Muscle of arm (tissue), 12 donors: Measurements from ENCODE around the gene TSNAXIP1. TPM values are rescaled to one million over a fixed set of nuclear protein-coding genes. Genes with fewer than 3 reads are reported as not detected.
A peak's percentile ranks its signal among the peaks of the same experiment; 100 is the strongest.
"Not testable (repeated sequence)": the region's sequence is repeated elsewhere in the genome, so short reads cannot be mapped to it uniquely, and the experiment has no call there.

Experiments
- DNase-seq: peaks from one replicate; pipeline ENCODE4 v3.0.0-alpha.2; 2013
- polyA plus RNA-seq, 12 donors: library from polyadenylated mRNA; unstranded; fragments of 120-200 nt; gene quantifications; one replicate each; pipeline ENCODE4 v1.2.1, GENCODE V29; 2013; ENCODE audit not compliant: insufficient read length in 12 of 12

The TSNAXIP1 gene
- polyA plus RNA-seq, 12 donors = 0.83 to 5.0 (median 1.3) TPM; not detected in 2

- no peak for DNase-seq
Measured at GRCh38 chr16:67857547-67858233, 51.0 kb downstream of the TSNAXIP1 start.

DNA sequence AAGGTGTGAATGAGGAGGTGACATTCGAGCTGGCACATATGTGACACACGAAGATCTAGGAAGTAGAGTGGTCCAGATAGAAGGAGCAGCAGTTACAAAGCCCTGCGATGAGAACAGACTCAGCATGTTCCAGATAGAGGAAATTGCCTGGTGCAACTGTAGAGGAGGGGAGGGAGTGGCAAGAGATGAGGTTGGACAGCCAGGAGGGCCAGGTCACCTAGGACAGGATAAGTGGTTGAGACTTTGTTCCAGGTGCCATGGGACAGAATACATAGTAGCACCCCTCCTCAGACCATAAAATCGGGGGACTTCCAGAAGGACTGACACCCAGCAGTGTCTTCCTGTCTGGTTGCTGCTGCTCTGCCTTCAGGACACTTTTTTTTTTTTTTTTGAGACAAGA is 51.8 kb downstream of the TSNAXIP1 start:
- DNase-seq = no peak

DNA sequence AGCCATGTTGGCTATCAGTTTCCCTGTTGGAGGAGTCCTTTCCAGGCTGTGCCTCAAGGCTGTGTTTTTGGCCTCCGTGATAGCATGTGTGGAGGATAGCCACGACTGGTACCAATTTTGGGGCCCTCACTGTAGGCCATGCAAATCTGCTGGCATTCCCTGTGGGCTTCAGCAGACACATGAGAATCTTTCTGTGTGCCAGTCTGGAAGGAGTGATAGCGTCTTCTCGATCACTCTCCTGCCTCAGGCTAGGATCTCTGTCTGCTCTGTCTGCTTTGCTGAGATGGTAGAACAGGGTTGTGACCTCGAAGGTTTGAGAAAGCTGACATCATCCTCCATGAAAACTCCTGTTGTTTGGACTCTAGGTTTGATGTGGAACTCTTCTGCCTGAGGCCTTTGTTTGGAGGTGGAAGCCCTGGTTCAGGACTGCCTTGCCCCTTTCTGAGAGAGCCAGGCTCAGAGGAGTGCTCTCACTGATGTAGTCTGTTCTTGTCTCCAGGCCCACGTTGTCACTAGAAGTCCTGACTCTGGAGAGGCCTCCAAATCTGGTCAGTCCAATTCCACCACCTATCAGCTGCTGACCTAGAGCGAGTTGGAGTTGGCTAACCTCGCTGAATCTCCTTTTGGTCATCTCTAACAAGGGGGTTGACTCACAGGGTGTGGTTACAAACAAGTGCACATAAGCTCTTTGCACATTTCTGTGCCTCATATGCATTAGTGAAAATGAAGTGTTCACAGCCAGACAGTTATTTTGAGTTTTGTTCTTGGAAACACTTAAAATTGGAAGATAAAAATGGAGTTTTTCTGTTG is 54.1 kb downstream of the TSNAXIP1 start:
- DNase-seq = no peak

GRCh38 chr16:67861877-67862276 is 55.2 kb downstream of the TSNAXIP1 start:
- DNase-seq = no peak

DNA sequence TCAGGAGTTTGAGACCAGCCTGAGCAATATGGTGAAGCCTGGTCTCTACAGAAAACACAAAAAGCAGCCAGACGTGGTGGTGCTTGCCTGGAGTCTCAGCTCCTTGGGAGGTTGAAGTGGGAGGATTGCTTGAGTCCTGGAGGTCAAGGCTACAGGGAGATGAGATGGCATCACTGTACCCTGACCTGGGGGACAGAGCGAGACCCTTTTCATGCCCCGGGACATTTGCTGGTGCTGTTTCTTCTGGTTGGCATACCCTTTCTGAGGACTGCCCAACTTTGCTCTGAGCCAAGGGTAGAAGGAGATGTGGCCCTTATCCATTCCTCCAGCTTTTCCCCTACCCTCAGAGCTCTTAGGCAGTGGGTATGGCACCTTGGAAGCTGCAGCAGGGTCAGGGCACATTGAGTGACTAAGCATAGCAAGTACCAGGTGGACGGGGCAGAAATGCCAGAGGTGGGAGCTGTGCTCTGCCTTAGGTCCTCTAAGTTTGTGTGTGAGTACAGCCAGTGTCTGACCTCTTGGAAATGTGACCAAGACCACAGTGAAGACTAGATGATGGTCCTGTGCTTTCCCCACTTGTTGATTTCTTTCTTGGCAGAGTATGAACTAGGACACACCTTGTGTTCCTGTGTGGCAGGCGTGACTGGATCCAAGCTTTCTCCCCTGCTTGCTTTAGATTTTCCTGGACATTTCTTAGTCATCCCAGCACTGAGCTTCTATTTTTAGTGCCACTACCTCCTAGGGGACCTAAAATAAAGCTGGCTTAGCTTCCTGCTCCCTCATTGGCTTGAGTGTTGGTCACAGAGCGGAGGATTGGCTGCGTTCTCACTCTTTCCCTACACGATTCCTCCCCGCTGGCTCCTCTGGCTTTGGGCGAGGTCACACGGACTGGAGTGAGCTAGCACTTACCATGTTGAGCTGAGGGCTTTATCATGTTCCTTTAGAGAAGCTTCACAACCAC is 56.2 kb downstream of the TSNAXIP1 start:
- DNase-seq = peak; percentile 76

DNA sequence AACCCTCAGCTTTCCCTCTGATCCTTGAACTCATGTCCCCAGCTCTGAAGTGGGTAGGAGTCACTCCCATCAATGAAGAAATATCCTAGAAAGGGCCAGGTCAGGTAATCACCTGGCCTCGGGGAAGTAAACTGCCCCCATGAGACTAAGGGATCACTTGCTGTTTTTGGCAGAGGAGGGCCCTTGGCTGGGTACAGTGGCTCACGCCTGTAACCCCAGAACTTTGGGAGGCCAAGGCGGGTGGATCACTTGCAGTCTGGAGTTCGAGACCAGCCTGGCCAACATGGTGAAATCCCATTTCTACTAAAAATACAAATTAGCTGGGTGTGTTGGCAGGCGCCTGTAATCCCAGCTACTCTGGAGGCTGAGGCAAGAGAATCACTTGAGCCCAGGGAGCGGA is 57.4 kb downstream of the TSNAXIP1 start:
- DNase-seq = not testable (repeated sequence)

- DNase-seq = no peak
Measured at GRCh38 chr16:67864594-67864993, 57.9 kb downstream of the TSNAXIP1 start.

DNA sequence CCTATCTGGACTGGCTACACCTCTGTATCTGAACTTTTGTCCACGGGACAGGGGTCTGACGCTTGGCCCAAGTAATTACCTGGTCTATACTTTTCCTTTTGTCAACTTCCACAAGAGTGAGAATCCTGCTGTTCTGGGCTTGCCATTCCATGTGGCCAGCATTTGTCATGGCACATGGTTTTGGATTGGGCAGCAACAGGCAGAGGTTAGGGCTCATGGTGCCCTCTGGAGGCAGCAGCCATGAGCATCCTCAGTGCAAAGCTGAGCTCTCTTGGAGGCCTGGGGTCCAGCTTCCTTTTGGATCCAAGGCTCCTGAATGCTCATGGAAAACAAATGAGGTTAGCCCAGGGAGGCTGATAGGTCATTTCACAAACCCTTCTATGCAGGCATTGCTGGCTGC is 58.6 kb downstream of the TSNAXIP1 start:
- DNase-seq = no peak

DNA sequence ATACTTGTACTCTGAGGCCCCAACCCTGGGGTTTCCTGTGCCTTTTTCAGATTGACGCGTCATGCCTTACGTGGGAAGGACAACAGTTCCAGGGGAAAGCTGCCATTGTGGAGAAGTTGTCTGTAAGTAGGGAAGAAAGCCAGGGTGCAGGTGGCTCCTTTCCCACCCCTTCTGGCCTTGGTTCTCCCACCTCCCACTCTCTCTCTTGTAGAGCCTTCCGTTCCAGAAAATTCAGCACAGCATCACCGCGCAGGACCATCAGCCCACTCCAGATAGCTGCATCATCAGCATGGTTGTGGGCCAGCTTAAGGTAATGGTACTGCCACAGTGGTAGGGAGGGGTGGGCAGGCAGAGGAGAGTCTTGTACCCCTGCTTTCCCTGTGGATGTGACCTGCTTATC is 61.6 kb downstream of the TSNAXIP1 start:
- no peak for DNase-seq

DNA sequence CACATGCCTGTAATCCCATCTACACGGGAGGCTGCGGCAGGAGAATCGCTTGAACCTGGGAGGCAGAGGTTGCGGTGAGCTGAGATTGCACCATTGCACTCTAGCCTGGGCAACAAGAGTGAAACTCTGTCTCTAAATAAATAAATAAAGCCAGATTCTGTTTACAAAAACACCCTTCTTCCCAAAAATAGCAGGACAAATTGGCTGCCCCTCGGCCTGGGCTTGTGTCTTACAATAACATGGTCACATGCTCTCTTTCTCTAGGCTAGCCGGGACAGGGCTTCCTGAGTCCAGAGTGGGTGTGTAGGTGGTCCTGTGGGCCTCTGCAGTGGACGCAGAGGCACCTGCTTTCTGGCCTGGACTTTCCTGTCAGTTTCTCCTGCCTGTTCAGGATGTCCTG is 63.0 kb downstream of the TSNAXIP1 start:
- no peak for DNase-seq

DNA sequence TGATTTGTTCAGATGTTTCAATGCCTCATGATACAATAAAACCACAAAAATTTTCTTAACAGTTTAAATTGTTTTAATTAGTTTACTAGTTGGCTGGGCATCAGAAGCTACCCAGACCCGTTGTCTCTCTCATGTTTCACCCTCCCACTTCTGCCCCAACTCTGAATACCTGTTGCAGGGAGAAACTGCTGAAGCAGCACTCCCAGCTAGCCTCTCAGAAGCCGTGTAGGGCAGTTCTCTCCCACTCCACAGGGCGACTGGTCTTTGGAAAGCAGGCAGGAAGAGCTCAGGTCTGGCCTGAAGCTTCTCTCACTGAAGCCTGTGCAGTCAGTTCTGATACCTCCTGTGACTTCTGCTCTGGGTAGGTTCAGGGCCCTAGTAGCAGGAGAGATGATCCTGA is 64.6 kb downstream of the TSNAXIP1 start:
- no peak for DNase-seq

GRCh38 chr16:67872131-67872630 is 65.5 kb downstream of the TSNAXIP1 start:
- DNase-seq = no peak

DNA sequence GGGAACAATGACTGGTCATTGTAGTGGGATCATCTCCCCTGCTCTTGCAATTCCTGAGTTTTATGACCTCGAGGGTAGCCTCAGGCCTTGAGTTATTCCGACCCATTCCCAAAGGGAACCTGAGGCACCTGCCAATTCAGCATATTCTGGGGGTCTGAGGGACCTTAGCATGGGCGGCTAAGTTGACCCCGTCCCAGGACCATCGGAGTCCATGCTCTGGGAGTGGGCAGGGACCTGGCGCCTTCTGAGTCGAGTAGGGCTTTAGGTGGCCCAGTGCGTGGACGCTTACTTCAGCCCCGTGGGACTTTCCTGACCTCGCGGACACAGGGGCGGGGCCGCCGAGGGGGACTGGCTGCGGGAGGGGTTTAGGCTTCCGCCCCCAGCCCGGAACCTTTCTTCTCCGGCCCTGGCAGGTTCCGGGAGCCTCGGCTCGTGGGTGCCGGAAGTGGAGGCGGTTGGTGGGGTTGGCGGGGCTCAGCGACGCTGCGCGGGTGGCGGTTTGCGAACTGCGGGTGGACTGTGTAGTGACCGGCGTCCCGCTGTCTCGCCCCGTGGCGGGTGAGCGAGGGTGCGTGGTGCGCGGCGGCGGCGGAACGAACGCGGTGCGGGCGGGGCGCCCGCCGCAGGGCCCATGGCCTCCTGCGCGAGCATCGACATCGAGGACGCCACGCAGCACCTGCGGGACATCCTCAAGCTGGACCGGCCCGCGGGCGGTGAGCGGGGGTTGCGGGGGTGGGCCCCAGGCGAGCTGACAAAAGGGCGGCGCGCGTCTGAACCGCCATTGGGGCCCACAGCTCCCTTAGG is 66.1 kb downstream of the TSNAXIP1 start, which contains the start of gene EDC4:
TSS of gene EDC4 (plus strand) at position 422 of the 804 bp plus-strand sequence. CDS start at position 632, 210 bp downstream.
- DNase-seq = peak; percentile 78

DNA sequence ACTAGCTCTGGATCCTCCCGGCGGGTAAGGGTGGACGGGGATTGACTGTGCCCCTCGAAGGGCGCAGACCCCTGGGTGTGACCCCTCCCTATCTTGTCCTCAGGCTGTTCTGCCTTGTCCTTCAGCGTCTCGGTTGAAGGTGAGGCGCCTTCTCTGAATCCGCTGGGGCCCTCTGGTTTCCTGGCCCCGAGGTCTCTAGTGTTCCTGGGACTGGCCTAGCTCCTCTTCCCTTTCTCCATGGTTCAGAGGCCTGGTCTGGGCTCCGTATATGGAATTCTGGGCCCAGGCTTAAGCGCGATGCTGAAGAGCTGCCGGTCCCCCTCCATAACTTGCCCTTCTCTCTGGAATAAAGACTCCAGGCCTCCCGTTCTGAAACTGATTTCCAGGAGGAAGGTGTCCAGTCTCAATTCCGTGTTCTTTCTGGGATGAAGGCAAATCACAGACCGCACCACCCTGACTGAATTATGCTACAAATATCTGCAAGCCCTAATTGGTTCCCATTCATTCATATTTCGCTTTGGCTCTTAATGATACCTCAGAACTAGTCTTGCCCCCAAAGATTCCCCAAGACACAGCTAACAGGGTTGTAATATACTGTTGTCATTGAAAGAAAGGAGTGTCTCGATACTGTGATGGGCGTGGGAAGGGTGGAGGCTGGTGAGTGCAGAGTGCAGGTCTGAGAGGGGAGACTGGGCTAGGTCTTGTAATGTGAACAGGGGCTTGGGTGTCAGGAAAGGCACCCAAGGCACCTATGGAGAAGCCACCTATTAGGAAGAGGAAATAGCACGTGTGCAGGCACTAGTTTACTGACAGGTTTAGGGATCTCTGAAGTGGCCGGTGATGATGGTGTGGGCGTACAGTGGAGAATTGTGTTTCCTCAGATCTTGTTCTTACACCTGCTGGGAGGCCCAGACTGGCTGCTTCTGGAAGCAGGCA is 67.0 kb downstream of the TSNAXIP1 start:
- DNase-seq = no peak

DNA sequence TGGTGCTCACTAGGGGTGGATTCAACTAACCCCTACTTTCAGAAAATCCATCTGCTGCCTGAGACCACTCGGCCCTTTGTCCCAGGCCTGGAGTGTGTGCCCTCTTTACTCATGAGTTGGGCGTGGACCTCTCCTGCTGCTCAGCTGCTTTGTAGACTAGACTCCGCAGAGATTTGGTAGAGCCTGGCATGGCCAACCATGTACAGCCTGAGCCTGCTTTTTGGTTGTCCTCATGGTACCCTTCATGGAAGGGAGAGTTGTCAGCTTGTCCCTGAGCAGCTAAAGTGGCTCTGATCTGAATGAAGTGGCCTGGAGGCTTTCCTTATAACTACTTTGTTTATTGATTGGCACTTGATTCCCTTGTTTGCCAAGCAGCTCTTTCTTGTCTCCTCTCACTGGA is 67.7 kb downstream of the TSNAXIP1 start:
- no peak for DNase-seq

- DNase-seq = no peak
Measured at GRCh38 chr16:67877064-67877463, 70.4 kb downstream of the TSNAXIP1 start.
